ENCODE measurements around the gene MAPK14.

DNA sequence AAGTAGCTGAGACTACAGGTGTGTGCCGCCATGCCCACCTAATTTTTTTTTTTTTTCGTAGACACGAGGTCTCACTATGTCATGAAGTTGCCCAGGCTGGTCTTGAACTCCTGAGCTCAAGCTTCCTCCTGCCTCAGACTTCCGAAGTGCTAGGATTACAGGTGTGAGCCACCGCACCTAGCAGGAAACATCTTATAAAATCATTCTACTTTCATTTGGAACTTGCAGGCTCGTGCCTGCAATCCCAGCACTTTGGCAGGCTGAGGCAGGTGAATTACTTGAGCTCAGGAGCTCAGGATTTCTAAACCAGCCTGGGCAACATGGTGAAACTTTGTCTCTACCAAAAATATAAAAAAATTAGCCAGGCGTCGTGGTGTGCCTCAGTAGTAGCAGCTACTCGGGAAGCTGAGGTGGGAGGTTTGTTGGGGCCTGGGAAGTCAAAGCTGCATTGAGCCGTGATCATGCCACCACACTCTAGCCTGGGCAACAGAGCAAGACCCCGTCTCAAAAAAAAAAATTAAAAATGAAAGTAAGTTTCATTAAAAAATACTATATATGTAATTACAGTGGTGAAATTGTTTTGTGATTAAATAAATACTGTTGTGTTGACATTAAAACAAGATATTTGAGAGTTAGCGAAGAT is 15.1 kb downstream of the MAPK14 start:
- TF ChIP-seq, protein P1, sequence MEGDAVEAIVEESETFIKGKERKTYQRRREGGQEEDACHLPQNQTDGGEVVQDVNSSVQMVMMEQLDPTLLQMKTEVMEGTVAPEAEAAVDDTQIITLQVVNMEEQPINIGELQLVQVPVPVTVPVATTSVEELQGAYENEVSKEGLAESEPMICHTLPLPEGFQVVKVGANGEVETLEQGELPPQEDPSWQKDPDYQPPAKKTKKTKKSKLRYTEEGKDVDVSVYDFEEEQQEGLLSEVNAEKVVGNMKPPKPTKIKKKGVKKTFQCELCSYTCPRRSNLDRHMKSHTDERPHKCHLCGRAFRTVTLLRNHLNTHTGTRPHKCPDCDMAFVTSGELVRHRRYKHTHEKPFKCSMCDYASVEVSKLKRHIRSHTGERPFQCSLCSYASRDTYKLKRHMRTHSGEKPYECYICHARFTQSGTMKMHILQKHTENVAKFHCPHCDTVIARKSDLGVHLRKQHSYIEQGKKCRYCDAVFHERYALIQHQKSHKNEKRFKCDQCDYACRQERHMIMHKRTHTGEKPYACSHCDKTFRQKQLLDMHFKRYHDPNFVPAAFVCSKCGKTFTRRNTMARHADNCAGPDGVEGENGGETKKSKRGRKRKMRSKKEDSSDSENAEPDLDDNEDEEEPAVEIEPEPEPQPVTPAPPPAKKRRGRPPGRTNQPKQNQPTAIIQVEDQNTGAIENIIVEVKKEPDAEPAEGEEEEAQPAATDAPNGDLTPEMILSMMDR (conservative IDR thresholded peaks at IDR 0.05), result no peak
- no peak for TF ChIP-seq EZH2 (IDR thresholded peaks at IDR 0.05; ENCODE audit: low read depth)

Measured in PC-9 (cell line).